HG02938 (cell line): Measurements from ENCODE around the gene OLA1.

Experiments
- ATAC-seq: cut with Tn5 transposase; IDR thresholded peaks from one replicate; pipeline ENCODE4 v1.9.1; 2021; ENCODE audit warnings: mild to moderate bottlenecking, moderate library complexity; ENCODE audit not compliant: unreplicated experiment

Gene OLA1

GRCh38 chr2:174122185-174122584 lies 126.1 kb downstream of the OLA1 start:
- ATAC-seq, result no peak

GRCh38 chr2:174121612-174122011 lies 126.7 kb downstream of the OLA1 start:
- no peak for ATAC-seq

- no peak for ATAC-seq
Observed at GRCh38 chr2:174121175-174121574, 127.2 kb downstream of the OLA1 start.

- no peak for ATAC-seq
Observed at GRCh38 chr2:174120346-174120745, 128.0 kb downstream of the OLA1 start.

- ATAC-seq, result no peak
Observed at GRCh38 chr2:174117951-174118930, 130.1 kb downstream of the OLA1 start.

GRCh38 chr2:174112073-174112472 lies 136.3 kb downstream of the OLA1 start:
- no peak for ATAC-seq

GRCh38 chr2:174108579-174108978 lies 139.8 kb downstream of the OLA1 start:
- ATAC-seq, result no peak

GRCh38 chr2:174106736-174107135 lies 141.6 kb downstream of the OLA1 start:
- ATAC-seq, result no peak

GRCh38 chr2:174094542-174094941 lies 153.8 kb downstream of the OLA1 start:
- no peak for ATAC-seq

GRCh38 chr2:174090476-174090875 lies 157.9 kb downstream of the OLA1 start:
- ATAC-seq, result no peak

- no peak for ATAC-seq
Observed at GRCh38 chr2:174088706-174089460, 159.4 kb downstream of the OLA1 start.

GRCh38 chr2:174086708-174087107 lies 161.6 kb downstream of the OLA1 start:
- ATAC-seq, result no peak

GRCh38 chr2:174085781-174086180 lies 162.6 kb downstream of the OLA1 start:
- no peak for ATAC-seq

GRCh38 chr2:174083843-174084458 lies 164.4 kb downstream of the OLA1 start:
- no peak for ATAC-seq

GRCh38 chr2:174080672-174081121 lies 167.6 kb downstream of the OLA1 start:
- ATAC-seq, result no peak

- ATAC-seq, result no peak
Observed at GRCh38 chr2:174078275-174078674, 170.1 kb downstream of the OLA1 start.

- ATAC-seq, result no peak
Observed at GRCh38 chr2:174076975-174077374, 171.4 kb downstream of the OLA1 start.

- no peak for ATAC-seq
Observed at GRCh38 chr2:174076040-174076439, 172.3 kb downstream of the OLA1 start.

GRCh38 chr2:174074831-174075230 lies 173.5 kb downstream of the OLA1 start:
- ATAC-seq, result no peak

GRCh38 chr2:174072857-174073256 lies 175.5 kb downstream of the OLA1 start:
- ATAC-seq, result no peak

- ATAC-seq, result no peak
Observed at GRCh38 chr2:174072069-174072468, 176.3 kb downstream of the OLA1 start.
